GM04503 (cell line): ENCODE data around the gene TBC1D22A.

ENCODE experiments used
- DNase-seq: peaks from one replicate; pipeline ENCODE4 v3.0.0-alpha.2; 2012; ENCODE audit warnings: low read depth

Gene TBC1D22A

DNA sequence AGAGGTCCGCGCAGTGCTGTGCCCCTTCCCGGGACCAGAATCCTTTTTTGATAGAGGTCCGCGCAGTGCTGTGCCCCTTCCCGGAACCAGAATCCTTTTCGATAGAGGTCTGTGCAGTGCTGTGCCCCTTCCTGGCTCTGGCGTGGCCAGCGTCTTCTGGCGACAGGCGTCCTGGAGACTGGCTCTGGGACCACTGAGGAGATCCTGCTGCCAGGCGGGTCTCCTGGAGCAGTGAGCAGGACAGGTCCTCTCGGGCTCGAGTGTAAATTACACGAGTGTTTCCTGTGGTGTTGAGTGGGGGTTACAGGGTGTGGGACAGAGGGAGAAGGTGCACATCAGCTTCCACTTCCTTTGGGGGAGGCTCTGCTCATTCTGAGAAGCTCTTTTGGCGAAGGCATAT, 98.1 kb downstream of the TBC1D22A start:
- no peak for DNase-seq

DNA sequence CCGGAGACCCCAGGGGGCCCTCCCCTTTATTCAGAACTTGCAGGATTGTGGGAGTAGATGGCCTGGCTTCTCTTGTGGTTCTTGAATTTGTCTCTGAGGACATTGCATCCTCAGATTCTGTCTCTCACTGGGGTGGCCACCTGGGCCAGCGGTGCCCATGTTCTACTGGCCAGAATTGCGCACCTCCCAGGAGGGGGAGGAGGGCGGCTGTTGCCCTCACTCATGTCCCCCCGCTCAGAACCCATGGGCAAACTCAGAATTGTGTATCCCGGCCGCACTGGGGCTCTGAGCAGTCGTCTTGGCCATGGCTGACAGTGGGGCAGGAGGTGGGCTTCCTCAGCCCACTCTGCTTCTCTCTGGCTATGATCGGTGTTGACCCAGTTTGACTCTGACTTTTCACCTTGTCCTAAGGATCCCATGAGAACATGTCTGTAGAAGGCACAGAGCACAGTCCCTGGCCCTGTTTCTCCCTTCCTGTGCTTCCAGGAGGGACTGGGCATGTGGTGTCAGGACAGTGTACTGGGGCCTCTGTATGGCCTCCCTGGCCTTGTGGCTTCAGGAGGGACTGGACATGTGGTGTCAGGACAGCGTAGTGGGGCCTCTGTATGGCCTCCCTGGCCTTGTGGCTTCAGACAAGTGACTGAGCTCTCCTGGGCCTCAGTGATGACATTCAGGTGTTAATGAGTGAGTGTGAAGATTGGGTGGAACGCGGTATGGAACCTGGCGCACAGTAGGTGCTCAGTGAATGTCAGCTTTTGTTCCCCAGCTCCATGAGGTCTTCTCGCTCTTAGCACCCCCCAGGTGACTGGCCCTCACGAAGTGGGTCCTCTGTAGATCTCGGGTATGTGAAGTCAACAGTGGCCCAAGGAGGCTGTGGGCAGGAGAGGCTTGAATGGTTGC, 99.3 kb downstream of the TBC1D22A start:
- no peak for DNase-seq

DNA sequence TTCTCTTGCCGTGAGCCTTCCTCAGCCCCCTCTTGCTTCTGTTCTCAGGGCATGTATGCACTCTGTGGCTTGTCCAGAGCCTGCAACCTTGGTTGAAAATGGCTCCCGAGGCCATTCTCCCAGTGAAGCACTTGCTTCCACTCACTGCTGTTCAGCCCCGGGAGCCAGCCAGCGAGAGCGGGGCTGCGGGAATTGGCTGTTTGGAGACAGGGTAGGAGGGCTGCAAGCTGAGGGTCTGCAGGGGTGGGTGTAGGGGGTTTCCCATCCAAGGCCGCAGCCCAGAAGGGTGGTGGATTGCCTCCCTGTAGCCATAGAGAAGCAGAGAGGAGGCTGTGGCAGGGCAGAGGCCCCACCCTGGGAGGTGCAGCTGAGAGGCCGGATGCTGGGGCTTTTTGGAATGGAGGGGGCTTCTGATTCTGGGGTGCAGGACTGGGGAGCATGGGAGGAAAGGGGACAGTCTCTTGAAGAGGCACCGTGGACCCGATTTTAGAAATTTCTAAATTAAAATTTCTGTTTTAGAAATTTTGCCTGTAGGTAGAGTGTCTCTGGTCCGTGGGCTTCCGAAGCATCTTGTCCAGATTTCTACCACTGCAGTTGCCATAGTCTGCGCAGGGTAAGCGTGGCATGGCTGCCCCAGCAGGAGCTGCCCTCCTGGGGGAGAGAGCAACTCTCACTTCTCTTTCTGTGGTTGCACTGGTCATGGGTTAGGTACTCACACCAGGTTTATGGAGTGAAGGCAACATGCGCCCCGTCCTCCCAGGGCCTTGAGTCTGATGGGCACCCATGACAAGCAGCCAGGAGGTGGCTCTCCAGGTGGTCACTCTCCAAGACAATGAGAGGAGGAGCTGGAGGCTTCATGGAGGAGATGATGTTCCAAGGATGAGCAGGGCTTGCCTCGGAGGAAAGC, 100.2 kb downstream of the TBC1D22A start:
- no peak for DNase-seq

DNA sequence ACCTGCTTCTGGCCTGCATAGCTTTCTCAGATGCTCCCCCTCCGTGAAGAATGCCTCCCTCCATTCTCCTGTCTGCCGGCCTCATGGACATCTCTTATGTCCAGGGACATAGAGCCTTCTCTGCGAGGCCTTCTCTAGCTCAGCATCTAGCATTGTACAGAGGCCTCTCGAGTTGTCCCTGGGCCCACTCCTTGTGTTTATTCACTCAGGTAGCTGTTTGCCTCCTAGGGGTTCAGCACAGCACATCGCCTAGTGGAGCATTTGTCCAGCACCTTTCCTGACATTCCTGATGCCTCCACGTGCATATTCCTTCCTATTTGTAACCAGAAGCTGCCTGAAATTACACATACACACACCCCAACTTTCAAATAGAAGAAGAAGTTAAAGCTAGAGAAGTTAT, 101.3 kb downstream of the TBC1D22A start:
- no peak for DNase-seq

DNA sequence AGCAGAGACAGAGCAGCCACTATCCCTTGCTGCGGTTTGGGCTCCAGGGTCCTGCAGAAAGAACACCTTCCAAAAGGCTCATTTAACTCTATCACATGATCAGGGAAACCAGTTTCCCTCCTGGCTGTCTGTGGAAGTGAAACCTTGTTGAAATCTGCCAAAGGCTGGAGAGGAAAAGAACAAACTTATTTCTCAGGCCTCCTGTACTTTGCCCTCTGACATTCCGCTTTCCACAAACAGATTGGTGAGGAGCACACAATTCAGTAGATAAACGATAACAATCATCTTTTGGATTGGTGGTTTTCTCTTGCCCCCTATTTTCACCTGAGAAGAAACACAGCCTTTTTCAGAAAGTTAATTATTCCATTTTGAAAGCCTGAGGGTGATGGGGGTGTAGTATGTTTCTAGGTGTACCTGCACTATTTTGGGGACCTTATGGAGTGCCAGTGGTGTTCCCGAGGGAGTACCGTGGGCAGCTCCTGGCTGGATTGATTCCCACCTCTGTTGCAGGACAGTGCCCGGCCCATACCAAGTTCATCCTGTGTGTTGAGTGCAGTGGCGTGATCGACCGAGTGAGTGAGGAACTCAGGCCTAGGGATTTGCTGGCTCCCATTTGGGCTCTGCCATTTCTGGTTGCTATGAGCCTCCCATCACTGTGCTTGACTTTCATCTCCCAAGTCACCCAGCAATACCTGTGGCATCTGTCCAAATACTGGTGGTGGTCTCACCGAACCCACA, 102.0 kb downstream of the TBC1D22A start:
- no peak for DNase-seq

DNA sequence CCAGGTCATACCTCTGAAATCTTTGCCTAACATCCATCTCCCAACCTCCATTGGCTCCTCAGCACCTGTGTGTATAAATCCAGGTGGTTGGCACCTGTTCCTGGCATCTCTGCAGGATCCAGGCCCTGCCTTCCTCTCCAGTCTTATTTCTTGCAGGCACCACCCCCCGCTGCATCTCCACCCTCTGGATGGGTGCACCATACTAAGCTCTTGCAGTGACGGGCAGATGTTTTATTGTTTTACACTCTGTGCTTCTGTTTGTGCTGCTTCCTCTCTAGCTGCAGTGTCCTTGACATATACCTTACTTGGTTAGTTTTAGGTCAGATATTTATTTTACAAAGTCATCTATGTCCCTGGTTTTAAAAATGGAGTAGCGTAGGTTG, 102.6 kb downstream of the TBC1D22A start:
- no peak for DNase-seq

DNA sequence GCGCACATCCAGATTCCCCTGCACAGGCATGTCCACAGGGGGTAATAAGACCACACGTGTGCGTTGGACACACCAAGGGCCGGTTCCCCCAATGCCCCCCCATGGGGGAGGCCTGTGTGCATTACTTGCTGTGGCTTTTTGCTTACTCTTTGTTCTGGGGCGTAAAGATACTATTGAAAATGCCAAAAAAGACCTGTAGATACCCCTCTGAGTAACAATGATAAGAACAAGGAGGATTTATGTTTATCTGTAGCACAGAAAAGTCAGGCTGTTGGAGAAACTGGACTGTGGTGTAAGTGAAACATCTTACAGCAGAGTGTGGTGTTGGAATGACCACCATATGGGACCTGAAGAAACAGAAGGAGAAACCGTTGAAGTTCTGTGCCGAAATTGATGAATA, 103.2 kb downstream of the TBC1D22A start:
- no peak for DNase-seq

DNA sequence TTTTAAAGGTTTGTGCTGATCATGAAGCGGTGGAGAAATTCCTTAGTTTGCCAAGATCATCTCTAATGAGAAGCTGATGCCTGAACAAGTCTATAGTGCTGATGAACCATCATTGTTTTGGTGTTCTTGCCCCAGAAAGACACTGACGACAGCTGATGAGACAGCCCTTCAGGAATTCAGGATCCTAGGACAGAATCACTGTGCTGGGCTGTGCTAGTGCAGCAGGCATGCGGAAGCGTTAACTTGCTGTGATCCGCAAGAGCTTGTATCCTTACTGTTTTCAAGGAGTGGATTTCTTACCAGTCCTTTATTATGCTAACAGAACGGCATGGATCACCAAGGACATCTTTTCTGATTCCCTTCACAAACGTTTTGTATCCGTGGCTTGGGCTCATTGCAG, 104.1 kb downstream of the TBC1D22A start:
- DNase-seq = peak; percentile 95

DNA sequence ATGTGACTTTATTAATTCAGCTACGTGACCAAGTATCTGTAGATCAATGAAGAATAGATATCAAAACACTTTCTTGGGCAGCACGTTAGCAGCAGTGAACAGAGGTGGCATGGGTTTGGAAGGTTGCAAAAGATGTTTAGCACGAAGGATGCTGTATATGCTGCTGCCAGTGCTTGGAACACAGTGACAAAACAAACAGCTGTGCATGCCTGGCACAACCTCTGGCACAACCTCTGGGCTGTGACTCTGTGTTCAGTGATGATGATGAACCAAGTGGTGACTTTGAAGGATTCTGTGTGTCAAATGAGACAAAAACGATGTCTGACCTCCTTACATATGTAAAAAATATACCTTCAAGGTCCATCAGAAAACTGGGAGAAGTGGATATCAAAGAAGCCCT, 104.7 kb downstream of the TBC1D22A start:
- no peak for DNase-seq

DNA sequence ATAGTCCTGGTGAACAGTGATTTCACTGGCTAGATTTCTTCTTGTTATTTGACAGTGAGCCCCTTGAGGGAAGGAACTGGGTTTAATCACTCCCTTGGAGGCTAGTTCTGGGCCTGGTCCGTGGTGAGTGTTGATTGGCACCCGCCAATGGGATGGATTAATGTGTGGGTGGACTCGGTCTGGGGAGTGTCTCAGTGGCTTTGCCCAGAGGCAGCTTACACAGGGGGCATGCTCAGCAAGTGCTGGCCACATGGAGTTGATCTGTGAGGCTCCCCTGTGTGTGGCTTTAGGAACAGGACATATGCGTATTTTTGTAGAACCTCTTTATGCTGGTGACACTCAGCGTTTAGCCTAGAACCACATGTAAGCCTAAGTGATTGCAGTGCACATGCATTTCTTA, 106.9 kb downstream of the TBC1D22A start:
- DNase-seq = no peak

DNA sequence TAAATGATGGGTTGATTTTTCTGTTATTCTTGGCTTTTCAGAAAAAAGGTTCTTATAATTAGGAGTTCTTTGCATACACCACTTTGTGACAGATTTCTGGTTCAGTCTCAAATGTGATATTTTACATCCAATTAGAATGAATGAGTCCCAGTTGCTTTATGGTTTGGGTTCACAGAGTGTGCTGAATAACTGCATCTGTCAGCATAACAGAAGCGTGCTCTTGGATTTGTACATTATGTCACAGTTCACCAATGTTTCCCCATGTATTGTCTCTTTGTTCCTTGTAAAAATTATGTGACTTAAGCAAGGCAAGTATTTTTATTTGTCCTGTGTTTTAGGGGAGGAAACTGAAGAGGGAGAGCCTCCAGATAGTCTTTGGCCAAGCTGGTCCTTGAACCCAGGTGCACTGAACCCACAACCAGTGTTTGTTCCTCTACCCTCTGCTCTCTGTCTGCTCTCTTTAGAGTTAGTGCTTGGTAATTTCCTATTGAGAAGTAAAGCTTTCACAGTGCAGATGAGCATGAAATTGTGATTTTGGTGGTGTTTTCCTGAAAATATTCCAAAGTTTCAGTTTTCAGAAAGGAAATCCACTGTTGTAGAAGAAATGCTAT, 107.5 kb downstream of the TBC1D22A start:
- no peak for DNase-seq

DNA sequence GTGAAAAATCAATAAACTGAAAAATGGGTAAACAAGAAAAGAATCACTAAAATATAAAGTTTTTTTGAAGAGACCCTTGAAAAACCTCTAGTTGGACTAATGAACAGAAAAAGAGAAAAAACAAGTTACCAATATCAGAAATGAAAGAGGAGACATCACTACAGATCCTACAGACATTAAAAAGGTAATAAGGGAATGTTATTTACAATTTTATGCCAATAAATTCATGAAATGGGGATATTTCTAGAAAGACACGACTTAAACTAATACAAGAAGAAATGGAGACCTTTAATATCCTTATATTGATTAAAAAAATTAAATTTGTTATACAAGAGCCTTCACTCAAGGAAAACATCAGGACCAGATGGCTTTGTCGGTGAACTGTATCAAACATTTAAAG, 109.4 kb downstream of the TBC1D22A start:
- DNase-seq = no peak

DNA sequence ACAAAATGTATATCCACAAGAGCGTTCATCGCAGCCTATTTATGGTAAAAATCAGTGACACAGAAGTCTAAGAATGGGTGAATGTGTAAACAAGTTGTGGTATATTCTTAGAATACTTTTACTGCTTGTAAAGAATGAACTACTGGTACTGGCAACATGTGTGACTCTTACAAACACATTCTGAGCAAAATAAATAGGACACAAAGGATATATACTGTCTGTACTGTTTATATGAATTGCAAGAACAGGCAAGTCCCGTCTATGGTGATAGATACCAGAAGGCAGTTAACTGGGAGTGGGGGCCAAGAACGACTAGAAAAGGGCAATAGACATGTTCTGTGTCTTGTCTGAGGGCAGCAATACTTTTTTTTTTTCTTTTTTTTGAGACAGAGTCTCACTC, 112.6 kb downstream of the TBC1D22A start:
- no peak for DNase-seq

DNA sequence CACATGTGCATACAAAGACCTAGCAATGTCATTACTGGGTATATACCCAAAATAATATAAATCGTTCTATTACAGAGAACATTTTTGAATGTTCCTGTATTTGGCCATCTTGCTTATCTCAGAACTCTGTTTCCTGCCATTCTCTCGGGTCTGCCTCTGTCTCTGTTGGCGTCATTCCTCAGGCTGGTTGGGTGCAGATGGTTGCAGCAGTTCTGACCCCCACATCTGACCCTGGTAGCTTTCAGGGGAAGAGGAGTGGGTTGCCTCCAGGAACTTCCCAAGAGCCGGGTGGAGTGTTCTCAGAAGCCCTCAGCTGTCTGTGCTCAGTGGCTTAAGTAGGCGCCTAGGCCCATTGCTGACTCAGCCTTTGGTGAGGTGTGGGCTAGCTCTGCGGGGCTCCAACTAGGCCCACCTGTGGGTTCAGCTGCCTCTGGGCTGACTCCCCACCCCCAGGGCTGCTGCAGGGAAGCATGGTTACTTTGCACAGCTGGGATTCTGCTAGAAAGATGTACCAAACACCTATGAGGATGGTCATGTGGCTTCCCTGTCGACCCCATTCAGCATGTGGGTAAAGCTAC, 114.0 kb downstream of the TBC1D22A start:
- no peak for DNase-seq

DNA sequence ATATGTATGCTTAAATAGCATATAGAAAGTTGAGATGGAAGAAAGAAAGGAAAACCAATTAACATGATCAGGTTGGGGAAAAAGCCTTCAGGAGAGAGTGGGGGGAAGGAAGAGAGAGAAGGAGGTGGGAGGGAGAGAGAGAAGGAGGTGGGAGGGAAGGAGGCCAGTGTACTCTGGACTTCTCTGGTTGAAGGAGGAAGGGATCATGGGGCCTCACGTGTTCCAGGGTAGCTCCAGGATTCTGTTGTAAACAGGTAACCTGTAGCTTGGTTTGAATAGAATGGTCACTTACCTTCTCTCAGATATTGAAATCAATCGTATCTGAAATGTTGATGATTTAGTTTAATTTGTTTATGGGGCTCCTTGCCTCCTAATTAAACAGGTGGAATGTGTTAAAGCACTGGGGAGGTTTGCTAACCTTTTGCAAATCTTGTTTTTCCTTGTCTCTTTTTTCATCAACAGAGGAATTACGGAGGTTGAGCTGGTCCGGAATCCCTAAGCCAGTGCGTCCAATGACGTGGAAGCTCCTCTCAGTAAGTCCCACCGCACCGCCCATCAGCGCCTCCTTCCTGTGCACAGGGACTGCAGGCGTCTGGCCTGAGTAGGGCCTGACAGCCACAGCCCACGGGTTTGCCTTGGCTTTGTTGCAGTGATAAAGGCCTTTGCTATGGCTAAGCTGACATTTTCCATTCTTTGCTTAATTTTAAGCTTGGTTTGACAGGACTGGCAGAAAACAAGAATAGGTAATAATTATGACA, 115.9 kb downstream of the TBC1D22A start:
- DNase-seq = no peak

DNA sequence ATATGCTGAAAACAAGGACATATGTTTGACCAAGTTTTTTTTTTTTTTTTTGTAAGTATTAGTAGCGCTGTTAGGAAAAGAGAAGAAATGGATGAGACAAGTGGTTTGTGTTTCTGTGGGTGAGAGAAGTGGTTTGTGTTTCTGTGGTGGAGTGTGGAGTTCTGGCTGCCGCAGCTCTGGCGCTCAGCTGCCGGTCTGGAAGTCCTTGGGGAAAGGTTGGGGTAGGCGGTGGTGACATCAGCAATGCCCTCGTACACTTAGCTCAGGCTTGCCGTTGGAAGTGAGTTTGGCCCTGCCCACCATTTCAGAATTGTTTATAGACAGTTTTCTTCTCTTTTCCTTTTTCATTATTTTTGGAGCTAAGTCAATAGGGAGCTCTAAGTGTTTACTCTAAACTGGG, 116.6 kb downstream of the TBC1D22A start:
- no peak for DNase-seq

DNA sequence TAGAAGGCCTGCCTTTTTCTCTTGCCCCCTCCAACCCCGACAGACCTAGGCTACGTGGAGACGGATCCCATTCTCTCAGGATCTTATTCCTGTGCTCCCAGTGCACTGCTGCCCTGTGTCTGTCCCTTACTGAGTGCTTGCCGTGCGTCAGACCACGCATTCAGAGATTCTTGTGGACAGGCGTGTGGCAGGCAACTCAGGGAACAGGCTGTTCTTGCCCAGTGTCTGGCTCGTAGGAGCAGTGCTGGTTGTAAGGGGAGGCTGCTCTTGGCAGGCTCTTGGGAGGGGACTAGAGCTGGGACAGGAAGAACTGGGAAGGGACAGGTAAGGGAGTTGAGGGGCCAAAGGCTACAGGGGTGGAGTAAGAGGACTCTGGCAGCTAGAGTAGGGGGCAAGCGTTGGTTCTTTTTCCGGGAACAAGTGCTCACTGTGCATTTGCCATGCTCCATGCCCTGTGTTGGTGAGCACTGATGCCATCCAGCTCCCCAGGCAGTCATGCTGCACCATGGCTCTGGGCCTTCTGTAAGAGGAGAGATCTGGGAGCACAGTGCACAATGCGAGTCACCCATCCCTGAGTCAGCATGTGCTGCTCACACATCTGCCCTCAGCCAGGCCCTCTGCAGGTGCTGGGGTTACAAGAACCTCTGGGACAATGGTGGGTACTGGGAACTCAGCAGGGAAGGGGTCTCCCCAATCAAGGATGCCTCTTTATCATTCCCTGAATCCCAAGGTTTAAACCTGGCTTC, 119.1 kb downstream of the TBC1D22A start:
- no peak for DNase-seq

DNA sequence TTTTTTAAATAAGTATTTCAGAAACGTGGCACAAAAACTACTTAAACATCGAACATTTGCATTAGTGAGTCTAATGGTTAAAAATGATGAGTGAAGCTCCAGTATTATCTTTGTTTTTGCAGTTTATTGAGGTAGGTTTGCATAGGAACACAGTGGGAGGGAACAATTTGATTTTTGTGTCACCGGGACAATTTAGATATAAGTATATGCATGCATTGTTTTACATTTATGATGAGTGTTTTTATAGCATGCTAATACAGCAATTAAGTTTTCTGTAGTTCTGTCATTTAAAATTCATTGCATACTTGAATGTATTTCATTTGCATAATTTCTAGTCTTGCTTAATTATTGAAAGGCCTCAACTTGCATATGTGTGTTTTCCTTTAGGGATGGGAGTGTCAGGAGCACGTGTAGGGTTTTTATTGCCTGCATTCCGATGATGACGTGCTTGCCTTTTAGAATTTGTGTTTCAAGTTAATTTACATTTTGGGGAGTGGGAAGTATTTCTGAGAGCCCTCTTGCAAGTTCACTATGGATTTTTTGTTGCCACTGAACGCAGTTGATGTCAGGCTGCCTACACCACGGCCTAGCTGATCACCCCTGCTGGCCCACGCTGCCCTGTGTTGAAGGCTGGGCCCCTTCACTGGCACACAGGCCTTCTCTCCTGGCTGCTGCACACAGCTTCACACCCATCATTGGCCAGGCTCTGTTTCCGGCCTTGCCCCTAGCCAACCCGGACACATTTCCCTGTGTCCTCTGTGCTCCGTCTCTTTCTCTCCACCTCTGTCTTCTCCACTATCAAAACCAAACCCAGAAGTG, 120.9 kb downstream of the TBC1D22A start:
- DNase-seq = no peak

DNA sequence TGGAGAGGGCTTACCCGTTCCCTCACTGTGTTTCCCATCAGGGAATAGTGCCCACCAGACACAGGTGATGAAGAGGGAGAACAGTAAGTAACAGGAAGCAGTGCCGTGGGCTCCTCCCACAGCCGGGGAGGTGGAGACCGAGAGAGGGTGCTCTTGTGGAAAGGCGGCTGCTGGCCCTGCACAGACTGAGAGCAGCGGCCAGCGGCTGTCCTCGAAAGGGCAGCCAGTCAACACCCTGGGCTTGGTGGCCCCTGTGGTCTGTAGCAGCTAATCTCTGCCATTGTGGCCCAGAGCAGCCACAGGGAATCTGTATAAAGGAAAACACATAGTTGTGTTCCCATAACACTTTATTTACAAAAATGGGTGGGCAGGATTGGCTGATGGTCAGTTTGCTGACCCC, 121.9 kb downstream of the TBC1D22A start:
- no peak for DNase-seq
